Stomach (tissue), 9 donors: ENCODE results near the gene PPIL6. TPM values are rescaled to one million over a fixed set of nuclear protein-coding genes. Genes with fewer than 3 reads are reported as not detected.

Experiments used
- DNase-seq, 2 donors: peaks; one replicate each; pipeline versions ENCODE4 v3.0.0 to v3.0.0-alpha.2; 2013 to 2019
- H3K27ac ChIP-seq, 5 donors: fragments of 200-600 bp in 4 of 5; sonication (generic) in 4 of 5; one replicate each; pipeline ENCODE4 v1.5.1; 2013 to 2019; ENCODE audit warnings: mild to moderate bottlenecking in 1 of 5, moderate library complexity in 1 of 5
- H3K27me3 ChIP-seq, 3 donors: fragments of 200-600 bp; sonication (generic); one replicate each; pipeline ENCODE4 v1.5.1; 2017 to 2019; ENCODE audit warnings: mixed run types in 1 of 3
- H3K36me3 ChIP-seq, 4 donors: fragments of 200-600 bp; sonication (generic); 1 replicate in 3 of 4; 2 replicates in 1 of 4; pipeline ENCODE4 v1.5.1; 2016 to 2019
- H3K4me1 ChIP-seq, 4 donors: fragments of 200-600 bp; sonication (generic); one replicate each; pipeline ENCODE4 v1.5.1; 2016 to 2019
- H3K4me3 ChIP-seq, 4 donors: fragments of 200-600 bp; sonication (generic) in 3 of 4; one replicate each; pipeline ENCODE4 v1.5.1; 2016 to 2019; ENCODE audit warnings: mild to moderate bottlenecking in 1 of 4
- H3K9me3 ChIP-seq, 4 donors: fragments of 200-600 bp; sonication (generic); one replicate each; pipeline ENCODE4 v1.5.1; 2016 to 2019
- EP300 ChIP-seq: sonication (generic); formaldehyde crosslinking; IDR thresholded peaks from one replicate; pipeline ENCODE4 v1.6.1; 2017; ENCODE audit warnings: antibody characterized with exemption
- POLR2A ChIP-seq, 4 donors: fragments of 450-650 bp; IDR thresholded peaks; one replicate each; pipeline ENCODE4 v1.6.1; 2016; ENCODE audit warnings: antibody characterized with exemption in 4 of 4, control low read depth in 2 of 4, mild to moderate bottlenecking in 1 of 4, moderate library complexity in 1 of 4
- POLR2AphosphoS5 ChIP-seq, 3 donors: sonication (generic); formaldehyde crosslinking; IDR thresholded peaks; one replicate each; pipeline ENCODE4 v1.6.1; 2016; ENCODE audit warnings: antibody characterized with exemption in 3 of 3
- WGBS, 5 donors: extraction: QIAGEN DNeasy Blood & Tissue Kit in 3 of 5; methylation state at CpG; one replicate each; pipeline versions ENCODE4 v1.1.5 to v1.1.7; 2013 to 2018; 5-methylcytosine and 5-hydroxymethylcytosine counted together
- intact Hi-C: fragments of 100-400 bp; cut with DNase I; formaldehyde crosslinking; loops from one replicate; pipeline ENCODE4 v1.15.1; 2023; ENCODE audit warnings: low total_unique reads
- polyA plus RNA-seq, 3 donors: library from polyadenylated mRNA; stranded (reverse); fragments of 200-250 nt; gene quantifications; one replicate each; pipeline ENCODE4 v1.2.3, GENCODE V29; 2013
- total RNA-seq, 5 donors: library from RNA; depleted of rRNA; stranded (reverse); fragments of >200 nt; gene quantifications; one replicate each; pipeline versions ENCODE4 v1.1.0 to v1.2.3, GENCODE V29; 2014 to 2016
- TF ChIP-seq, protein P1 (sequence below), 7 experiments: fragments of 450-650 bp in 4 of 7; fragments of 200-600 bp in 3 of 7; sonication (generic) in 3 of 7; IDR thresholded peaks; one replicate each; pipeline ENCODE4 v1.5.1; 2016 to 2019; ENCODE audit warnings: antibody characterized with exemption in 7 of 7, control low read depth in 2 of 7, mild to moderate bottlenecking in 1 of 7
- donor health status: healthy with polysubstance abuse.
- donor health status: Bipolar disorder and iron deficiency.
- donor health status: healthy.

The PPIL6 gene
- total and polyA plus RNA-seq, 8 donors = 1.0 to 8.6 (median 3.0) TPM; not detected in 2

DNA sequence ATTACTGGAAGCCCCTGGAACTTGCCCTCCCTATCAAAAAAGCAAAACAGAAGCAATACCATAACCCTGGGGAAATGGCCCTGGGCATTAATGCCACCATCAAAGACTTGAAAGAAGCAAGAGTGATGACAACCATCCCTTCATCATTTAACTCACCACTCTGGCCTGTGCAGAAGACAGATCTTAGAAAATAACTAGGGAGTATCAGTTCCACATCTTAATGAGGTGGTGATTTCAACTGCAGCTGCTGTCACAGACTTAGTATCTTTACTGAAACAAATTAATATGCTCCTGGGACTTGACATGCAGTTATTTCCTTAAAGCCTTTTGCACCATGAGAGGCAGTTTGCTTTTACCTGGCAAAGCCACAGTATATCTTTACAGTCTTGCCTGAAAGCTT, 82.2 kb downstream of the PPIL6 start:
- no peak overlapping the region for H3K4me3 ChIP-seq
- H3K9me3 ChIP-seq = peaks cover 0 to 12% (median 5%) of the 10 kb centered on the region in 4 donors
- H3K27ac ChIP-seq = no peak overlapping the region
- TF ChIP-seq, protein P1, sequence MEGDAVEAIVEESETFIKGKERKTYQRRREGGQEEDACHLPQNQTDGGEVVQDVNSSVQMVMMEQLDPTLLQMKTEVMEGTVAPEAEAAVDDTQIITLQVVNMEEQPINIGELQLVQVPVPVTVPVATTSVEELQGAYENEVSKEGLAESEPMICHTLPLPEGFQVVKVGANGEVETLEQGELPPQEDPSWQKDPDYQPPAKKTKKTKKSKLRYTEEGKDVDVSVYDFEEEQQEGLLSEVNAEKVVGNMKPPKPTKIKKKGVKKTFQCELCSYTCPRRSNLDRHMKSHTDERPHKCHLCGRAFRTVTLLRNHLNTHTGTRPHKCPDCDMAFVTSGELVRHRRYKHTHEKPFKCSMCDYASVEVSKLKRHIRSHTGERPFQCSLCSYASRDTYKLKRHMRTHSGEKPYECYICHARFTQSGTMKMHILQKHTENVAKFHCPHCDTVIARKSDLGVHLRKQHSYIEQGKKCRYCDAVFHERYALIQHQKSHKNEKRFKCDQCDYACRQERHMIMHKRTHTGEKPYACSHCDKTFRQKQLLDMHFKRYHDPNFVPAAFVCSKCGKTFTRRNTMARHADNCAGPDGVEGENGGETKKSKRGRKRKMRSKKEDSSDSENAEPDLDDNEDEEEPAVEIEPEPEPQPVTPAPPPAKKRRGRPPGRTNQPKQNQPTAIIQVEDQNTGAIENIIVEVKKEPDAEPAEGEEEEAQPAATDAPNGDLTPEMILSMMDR (IDR thresholded peaks at IDR 0.05) = no peak
- no peak for TF ChIP-seq POLR2A (IDR thresholded peaks at IDR 0.05)
- no peak for TF ChIP-seq POLR2AphosphoS5 (IDR thresholded peaks at IDR 0.05)
- no peak for TF ChIP-seq EP300
- intact Hi-C loops = no loop called here
- peaks cover 25 to 99% (median 88%) of the 10 kb centered on the region in 4 donors for H3K36me3 ChIP-seq
- H3K27me3 ChIP-seq = no peaks in the 10 kb centered on the region
- no peak for DNase-seq
- no peaks in the 10 kb centered on the region for H3K4me1 ChIP-seq

DNA sequence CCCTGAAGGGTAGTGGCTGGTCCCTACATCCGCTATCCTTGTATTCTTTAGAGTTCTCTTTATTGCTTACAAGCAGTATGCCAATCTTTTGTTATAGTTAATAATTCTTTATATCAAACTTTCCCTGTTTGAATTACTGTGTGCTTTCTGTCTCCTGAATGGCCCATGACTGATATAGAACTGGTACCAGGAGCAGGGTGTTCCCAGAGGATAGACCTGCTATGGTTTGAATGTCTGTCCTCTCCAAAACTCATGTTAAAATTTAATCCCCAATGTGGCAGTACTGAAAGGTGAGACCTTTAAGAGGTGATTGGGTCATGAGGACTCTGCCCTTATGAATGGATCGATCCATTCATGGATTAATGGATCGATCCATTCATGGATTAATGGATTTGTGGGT, 84.2 kb downstream of the PPIL6 start:
- intact Hi-C loops = no loop called here
- H3K36me3 ChIP-seq = peaks cover 10 to 79% (median 68%) of the 10 kb centered on the region in 4 donors
- no peak overlapping the region for H3K4me3 ChIP-seq
- DNase-seq = no peak
- peaks cover 0 to 12% (median 5%) of the 10 kb centered on the region in 4 donors for H3K9me3 ChIP-seq
- TF ChIP-seq POLR2AphosphoS5 (IDR thresholded peaks at IDR 0.05) (no peak), EP300 (no peak), POLR2A (IDR thresholded peaks at IDR 0.05) (no peak)
- TF ChIP-seq, protein P1 (IDR thresholded peaks at IDR 0.05) = no peak
- H3K4me1 ChIP-seq = peaks cover 10 to 16% (median 12%) of the 10 kb centered on the region in 4 donors
- no peak overlapping the region for H3K27ac ChIP-seq
- no peaks in the 10 kb centered on the region for H3K27me3 ChIP-seq
- WGBS, 5 donors = 68 to 92% (median 87%) methylated on average over 3 of the region's 3 CpGs

DNA sequence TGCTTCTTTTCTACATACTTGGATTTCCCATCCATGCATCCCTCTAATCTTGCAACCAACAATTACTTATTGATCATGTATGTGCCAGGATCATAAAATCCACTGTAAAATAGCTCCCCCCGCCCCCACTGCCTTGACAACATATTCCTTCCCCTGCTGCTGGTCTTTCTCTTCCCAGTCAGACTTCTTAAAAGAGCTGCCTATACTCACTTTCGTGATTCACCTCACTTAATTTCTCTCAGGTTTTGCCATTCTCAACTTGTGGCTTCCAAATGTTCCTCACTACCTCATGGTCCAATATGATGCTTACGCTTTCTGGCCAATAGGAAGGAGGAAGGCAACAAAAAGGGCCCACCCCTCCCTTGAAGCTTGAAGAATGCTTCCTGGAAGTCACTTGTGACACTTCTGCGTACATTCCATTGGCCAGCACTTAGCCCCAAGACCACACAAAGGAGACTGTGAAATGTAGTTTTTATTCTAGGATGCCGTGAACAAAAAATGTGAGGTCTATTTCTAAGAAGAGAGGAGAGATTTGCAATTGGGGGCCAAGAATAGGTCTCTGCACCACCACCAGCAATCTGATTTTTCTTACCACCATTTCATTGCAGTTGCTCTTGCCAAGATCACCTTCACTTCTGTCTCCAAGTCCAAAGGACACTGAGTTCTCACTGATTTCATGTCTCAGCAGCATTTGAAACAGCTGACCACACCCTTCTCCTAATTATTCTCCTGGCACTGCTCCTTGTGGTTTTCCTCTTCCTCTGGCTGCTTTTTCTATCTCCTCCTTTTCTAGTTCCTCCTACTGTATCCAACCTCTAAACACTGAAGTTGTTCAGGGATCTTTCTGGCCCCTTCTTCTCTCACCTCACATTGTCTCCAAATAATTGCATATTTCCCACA, 88.9 kb downstream of the PPIL6 start:
- Histone ChIP-seq H3K4me1 (peaks cover 26 to 56% (median 40%) of the 10 kb centered on the region in 4 donors), H3K27ac (peak overlapping the region in 4 of 5 donors; percentile 35 to 59 (median 50)), H3K27me3 (no peaks in the 10 kb centered on the region), H3K9me3 (peaks cover 0 to 7% (median 3%) of the 10 kb centered on the region in 4 donors), H3K36me3 (peaks cover 5 to 33% (median 25%) of the 10 kb centered on the region in 4 donors), H3K4me3 (no peak overlapping the region)
- 89 to 96% (median 91%) methylated on average over 5 of the region's 5 CpGs for WGBS, 5 donors
- intact Hi-C loops = no loop called here
- peak in 1 of 2 donors; percentile 41 for DNase-seq
- TF ChIP-seq EP300 (no peak), POLR2AphosphoS5 (IDR thresholded peaks at IDR 0.05) (peak in 2 of 3 donors; percentile 61 to 65), POLR2A (IDR thresholded peaks at IDR 0.05) (peak in 1 of 4 donors; percentile 11)
- TF ChIP-seq, protein P1 (IDR thresholded peaks at IDR 0.05) = no peak

DNA sequence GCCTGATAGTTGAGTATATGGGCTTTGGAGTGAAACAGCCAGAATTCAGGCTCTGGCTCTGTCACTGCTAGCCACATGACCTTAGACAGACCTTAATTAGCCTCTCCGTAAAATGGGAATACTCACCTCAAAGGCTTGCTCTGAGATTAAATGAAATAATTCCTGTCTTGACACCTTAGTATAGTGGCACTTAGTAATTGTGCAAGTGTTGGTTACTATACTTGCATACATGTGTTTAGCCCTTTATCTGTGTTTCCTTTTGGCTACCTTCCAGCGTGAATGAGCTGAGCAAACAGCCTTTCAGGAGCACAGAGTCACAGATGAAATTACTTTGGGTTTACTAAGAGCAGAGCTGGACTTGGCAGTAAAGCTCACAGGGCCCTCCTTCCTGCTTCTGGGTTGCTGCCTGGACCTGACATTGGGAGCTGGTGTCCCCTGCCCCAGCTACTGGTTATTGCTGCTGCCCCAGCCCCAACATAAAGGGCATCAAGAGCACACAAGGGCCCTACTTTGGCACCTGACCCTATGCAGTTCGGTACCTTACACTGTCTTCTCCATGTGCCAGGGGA, 90.9 kb downstream of the PPIL6 start:
- TF ChIP-seq POLR2AphosphoS5 (IDR thresholded peaks at IDR 0.05) (peak; percentile 9 to 90 (median 75)), EP300 (no peak)
- intact Hi-C loops = no loop called here
- Histone ChIP-seq H3K4me3 (no peak overlapping the region), H3K36me3 (peaks cover 0 to 13% (median 8%) of the 10 kb centered on the region in 4 donors), H3K9me3 (no peaks in the 10 kb centered on the region), H3K27me3 (no peaks in the 10 kb centered on the region), H3K27ac (peak overlapping the region; percentile 70 to 85 (median 79)), H3K4me1 (peaks cover 26 to 56% (median 42%) of the 10 kb centered on the region in 4 donors)
- 27 to 47% (median 33%) methylated on average over 3 of the region's 3 CpGs for WGBS, 5 donors
- peak; percentile 73 to 95 for DNase-seq
